HT1080 (cell line): ENCODE measurements around the gene MAPK7. TPM values are rescaled to one million over a fixed set of nuclear protein-coding genes. Genes with fewer than 3 reads are reported as not detected.

Source experiments
- DNase-seq: peaks from one replicate; pipeline ENCODE4 v3.0.0-alpha.2; 2015; ENCODE audit warnings: low read depth
- total RNA-seq: library from RNA; depleted of rRNA; stranded (reverse); fragments of >200 nt; shearing (Covaris generic); gene quantifications from 2 replicates; pipeline ENCODE4 v1.2.3, GENCODE V29; 2014

MAPK7 gene
- total RNA-seq, 1 experiment from 2014 or later, result 8.6 TPM

GRCh38 chr17:19362277-19363113 lies 15.8 kb upstream of the MAPK7 start, which contains the start of gene B9D1:
Gene B9D1, minus strand, starts transcription at chr17:19362723. Its CDS starts 154 bp downstream, at chr17:19362569.
- peak; percentile 84 for DNase-seq

- DNase-seq, result no peak
Observed at GRCh38 chr17:19363114-19363438, 15.2 kb upstream of the MAPK7 start.

GRCh38 chr17:19363460-19364035 lies 14.8 kb upstream of the MAPK7 start:
- DNase-seq, result no peak

- no peak for DNase-seq
Observed at GRCh38 chr17:19364699-19365498, 13.4 kb upstream of the MAPK7 start.

- no peak for DNase-seq
Observed at GRCh38 chr17:19365499-19365817, 12.8 kb upstream of the MAPK7 start.

- DNase-seq, result no peak
Observed at GRCh38 chr17:19365833-19366636, 12.3 kb upstream of the MAPK7 start.

- DNase-seq, result no peak
Observed at GRCh38 chr17:19366637-19366972, 11.7 kb upstream of the MAPK7 start.

GRCh38 chr17:19368229-19368628 lies 10.1 kb upstream of the MAPK7 start:
- DNase-seq, result no peak

GRCh38 chr17:19369107-19369778 lies 9.1 kb upstream of the MAPK7 start:
- no peak for DNase-seq

GRCh38 chr17:19369846-19370492 lies 8.3 kb upstream of the MAPK7 start:
- DNase-seq, result no peak

GRCh38 chr17:19370493-19370960 lies 7.8 kb upstream of the MAPK7 start:
- DNase-seq, result peak; percentile 25

GRCh38 chr17:19371259-19372010 lies 6.9 kb upstream of the MAPK7 start:
- DNase-seq, result no peak

- no peak for DNase-seq
Observed at GRCh38 chr17:19372011-19372370, 6.3 kb upstream of the MAPK7 start.

- no peak for DNase-seq
Observed at GRCh38 chr17:19372439-19372838, 5.9 kb upstream of the MAPK7 start.

- DNase-seq, result no peak
Observed at GRCh38 chr17:19372866-19373504, 5.3 kb upstream of the MAPK7 start.

GRCh38 chr17:19374136-19374535 lies 4.2 kb upstream of the MAPK7 start:
- no peak for DNase-seq

- DNase-seq, result no peak
Observed at GRCh38 chr17:19375732-19376131, 2.6 kb upstream of the MAPK7 start.

GRCh38 chr17:19376811-19377210 lies 1.5 kb upstream of the MAPK7 start:
- DNase-seq, result no peak
